ENCODE measurements around the gene ASRGL1. TPM values are rescaled to one million over a fixed set of nuclear protein-coding genes. Genes with fewer than 3 reads are reported as not detected.

ASRGL1 gene
- total and polyA plus RNA-seq, 7 donors, result 4.8 to 35.2 (median 22.0) TPM

DNA sequence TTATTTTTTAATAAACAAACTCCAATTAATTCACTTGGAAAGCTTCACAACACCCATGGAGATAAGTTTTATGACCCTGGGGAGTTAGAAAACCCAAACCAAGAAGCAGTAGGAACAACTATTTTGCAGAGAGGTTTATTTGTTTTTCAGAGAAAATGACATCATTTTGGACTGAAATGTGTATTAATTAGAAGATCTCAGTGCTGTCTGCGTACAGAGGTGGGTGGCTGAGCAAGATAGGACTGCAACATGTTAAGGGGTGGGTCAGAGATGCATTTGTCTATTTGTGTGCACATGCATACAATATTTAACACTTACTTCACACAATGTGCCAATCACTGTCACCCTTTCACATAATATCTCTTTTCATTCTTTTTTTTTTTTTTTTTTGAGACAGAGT, 82.7 kb downstream of the ASRGL1 start:
- DNase-seq, result no peak
- intact Hi-C loops (cut with DNase I), result loop anchor here (2.0 to 5.0 kb wide), 3 partner anchors 17 to 142 kb away; no protein-coding TSS in a partner anchor
- Histone ChIP-seq H3K9me3 (no peaks in the 10 kb centered on the region), H3K36me3 (no peaks in the 10 kb centered on the region), H3K4me3 (no peak overlapping the region), H3K27me3 (no peaks in the 10 kb centered on the region), H3K4me1 (peaks cover 0 to 71% (median 56%) of the 10 kb centered on the region in 4 donors), H3K27ac (peak overlapping the region; percentile 63 to 81 (median 80))
- TF ChIP-seq EP300 (IDR thresholded peaks at IDR 0.05), result no peak
- TF ChIP-seq, protein P1, sequence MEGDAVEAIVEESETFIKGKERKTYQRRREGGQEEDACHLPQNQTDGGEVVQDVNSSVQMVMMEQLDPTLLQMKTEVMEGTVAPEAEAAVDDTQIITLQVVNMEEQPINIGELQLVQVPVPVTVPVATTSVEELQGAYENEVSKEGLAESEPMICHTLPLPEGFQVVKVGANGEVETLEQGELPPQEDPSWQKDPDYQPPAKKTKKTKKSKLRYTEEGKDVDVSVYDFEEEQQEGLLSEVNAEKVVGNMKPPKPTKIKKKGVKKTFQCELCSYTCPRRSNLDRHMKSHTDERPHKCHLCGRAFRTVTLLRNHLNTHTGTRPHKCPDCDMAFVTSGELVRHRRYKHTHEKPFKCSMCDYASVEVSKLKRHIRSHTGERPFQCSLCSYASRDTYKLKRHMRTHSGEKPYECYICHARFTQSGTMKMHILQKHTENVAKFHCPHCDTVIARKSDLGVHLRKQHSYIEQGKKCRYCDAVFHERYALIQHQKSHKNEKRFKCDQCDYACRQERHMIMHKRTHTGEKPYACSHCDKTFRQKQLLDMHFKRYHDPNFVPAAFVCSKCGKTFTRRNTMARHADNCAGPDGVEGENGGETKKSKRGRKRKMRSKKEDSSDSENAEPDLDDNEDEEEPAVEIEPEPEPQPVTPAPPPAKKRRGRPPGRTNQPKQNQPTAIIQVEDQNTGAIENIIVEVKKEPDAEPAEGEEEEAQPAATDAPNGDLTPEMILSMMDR (IDR thresholded peaks at IDR 0.05), result no peak
- no peak for TF ChIP-seq POLR2A (IDR thresholded peaks at IDR 0.05)
- TF ChIP-seq POLR2AphosphoS5 (IDR thresholded peaks at IDR 0.05), result no peak
- WGBS, 2 donors, result 64 to 73% methylated on average over 1 of the region's 1 CpG

GRCh38 chr11:62420882-62421281, 83.6 kb downstream of the ASRGL1 start:
- Histone ChIP-seq H3K36me3 (no peaks in the 10 kb centered on the region), H3K27me3 (no peaks in the 10 kb centered on the region), H3K9me3 (no peaks in the 10 kb centered on the region), H3K4me3 (no peak overlapping the region), H3K4me1 (peaks cover 0 to 79% (median 59%) of the 10 kb centered on the region in 4 donors), H3K27ac (peak overlapping the region in 3 of 4 donors; percentile 78 to 81 (median 81))
- intact Hi-C loops (cut with DNase I), result loop anchor here (5.0 kb wide), 2 partner anchors 81 to 141 kb away; no protein-coding TSS in a partner anchor
- 94 to 98% methylated on average over 3 of the region's 3 CpGs for WGBS, 2 donors
- TF ChIP-seq POLR2A (IDR thresholded peaks at IDR 0.05) (no peak), EP300 (IDR thresholded peaks at IDR 0.05) (no peak), POLR2AphosphoS5 (IDR thresholded peaks at IDR 0.05) (no peak)
- TF ChIP-seq, protein P1 (IDR thresholded peaks at IDR 0.05), result no peak
- no peak for DNase-seq

GRCh38 chr11:62421996-62422395, 84.7 kb downstream of the ASRGL1 start:
- Histone ChIP-seq H3K9me3 (no peaks in the 10 kb centered on the region), H3K36me3 (no peaks in the 10 kb centered on the region), H3K27ac (peak overlapping the region in 3 of 4 donors; percentile 77 to 81 (median 81)), H3K4me1 (peaks cover 0 to 89% (median 69%) of the 10 kb centered on the region in 4 donors), H3K4me3 (no peak overlapping the region), H3K27me3 (no peaks in the 10 kb centered on the region)
- TF ChIP-seq, protein P1 (IDR thresholded peaks at IDR 0.05), result no peak
- TF ChIP-seq POLR2AphosphoS5 (IDR thresholded peaks at IDR 0.05) (peak in 1 of 4 donors; percentile 7), POLR2A (IDR thresholded peaks at IDR 0.05) (no peak)
- WGBS, 2 donors, result 51 to 75% methylated on average over 7 of the region's 7 CpGs
- no peak for DNase-seq
- intact Hi-C loops (cut with DNase I), result loop anchor here (2.0 to 5.0 kb wide), 3 partner anchors 27 to 140 kb away; no protein-coding TSS in a partner anchor

DNA sequence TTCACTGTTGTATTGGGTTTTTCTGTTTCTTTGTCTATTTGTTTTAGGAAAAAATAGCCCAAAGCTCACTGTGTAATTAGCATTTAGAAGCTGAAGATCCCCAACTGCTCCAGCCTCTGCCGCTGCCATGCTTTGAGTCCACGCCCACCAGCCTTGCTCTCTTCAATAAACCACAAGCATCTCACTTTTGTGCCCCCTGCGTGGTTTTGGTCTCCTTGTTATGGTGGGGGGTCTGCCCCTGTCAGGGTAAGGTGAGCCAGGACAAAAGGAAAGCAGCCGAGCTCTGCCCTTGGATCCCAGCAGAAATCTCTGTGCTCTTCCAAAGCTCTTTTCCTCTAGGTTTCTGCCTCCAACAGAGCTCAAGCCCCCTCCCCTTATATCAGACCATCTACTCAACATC, 85.8 kb downstream of the ASRGL1 start:
- TF ChIP-seq EP300 (IDR thresholded peaks at IDR 0.05) (no peak), POLR2A (IDR thresholded peaks at IDR 0.05) (no peak), POLR2AphosphoS5 (IDR thresholded peaks at IDR 0.05) (no peak)
- TF ChIP-seq, protein P1 (IDR thresholded peaks at IDR 0.05), result no peak
- no peaks in the 10 kb centered on the region for H3K9me3 ChIP-seq
- peaks cover 0 to 93% (median 76%) of the 10 kb centered on the region in 4 donors for H3K4me1 ChIP-seq
- no peak overlapping the region for H3K4me3 ChIP-seq
- 60 to 82% methylated on average over 4 of the region's 4 CpGs for WGBS, 2 donors
- H3K27ac ChIP-seq, result peak overlapping the region in 3 of 4 donors; percentile 77 to 81 (median 81)
- H3K27me3 ChIP-seq, result no peaks in the 10 kb centered on the region
- H3K36me3 ChIP-seq, result no peaks in the 10 kb centered on the region
- intact Hi-C loops (cut with DNase I), result loop anchor here (2.0 to 5.0 kb wide), 3 partner anchors 28 to 139 kb away; no protein-coding TSS in a partner anchor
- DNase-seq, result no peak
